ENCODE data around the gene PGPEP1. TPM values are rescaled to one million over a fixed set of nuclear protein-coding genes. Genes with fewer than 3 reads are reported as not detected.

Gene PGPEP1
- total RNA-seq, 1 donor from 2014 or later = 29.3 TPM

Small RNA genes within 50 kb of the gene (microRNA-seq; reads per million reads assigned to microRNA genes)
- gene MIR3189 = not detected

Other genes starting within 250 kb of the PGPEP1 start
- 5.5 TPM for gene MAST3, start 242.8 kb upstream of the PGPEP1 start, total RNA-seq
- 21.7 TPM for gene PIK3R2, start 187.4 kb upstream of the PGPEP1 start, total RNA-seq
- 32.5 TPM for gene IFI30, start 166.8 kb upstream of the PGPEP1 start, total RNA-seq
- gene MPV17L2, start 147.4 kb upstream of the PGPEP1 start, total RNA-seq = 12.0 TPM
- gene RAB3A, start 136.6 kb upstream of the PGPEP1 start, total RNA-seq = 25.4 TPM
- 1.1 TPM for gene PDE4C, start 114.2 kb upstream of the PGPEP1 start, total RNA-seq
- gene IQCN, start 66.1 kb upstream of the PGPEP1 start, total RNA-seq = 0.43 TPM
- gene JUND, start 59.0 kb upstream of the PGPEP1 start, total RNA-seq = 113 TPM
- 106 TPM for gene LSM4, start 17.5 kb upstream of the PGPEP1 start, total RNA-seq
- gene GDF15, start 45.6 kb downstream of the PGPEP1 start, total RNA-seq = 0.46 TPM
- 5.0 TPM for gene LRRC25, start 57.0 kb downstream of the PGPEP1 start, total RNA-seq
- 36.2 TPM for gene SSBP4, start 78.8 kb downstream of the PGPEP1 start, total RNA-seq
- 26.0 TPM for gene ISYNA1, start 97.5 kb downstream of the PGPEP1 start, total RNA-seq
- 8.4 TPM for gene ELL, start 181.5 kb downstream of the PGPEP1 start, total RNA-seq
- gene FKBP8, start 203.0 kb downstream of the PGPEP1 start, total RNA-seq = 181 TPM
- 50.3 TPM for gene KXD1, start 217.3 kb downstream of the PGPEP1 start, total RNA-seq
- gene UBA52, start 231.3 kb downstream of the PGPEP1 start, total RNA-seq = 737 TPM
- gene REX1BD, start 248.2 kb downstream of the PGPEP1 start, total RNA-seq = 79.3 TPM

All from Right ventricle myocardium inferior (tissue), 1 donor.